Endothelial cell of umbilical vein (primary cell): ENCODE measurements around the gene PROB1. TPM values are rescaled to one million over a fixed set of nuclear protein-coding genes. Genes with fewer than 3 reads are reported as not detected.

Source experiments
- BruUV-seq: library from RNA; stranded (reverse); fragments of 400-500 nt; replicated peaks from 2 replicates; lab custom pipeline; 2021; lab: Mats Ljungman, UMichigan
- CTCF ChIA-PET: fragments of 300-600, 350-600 bp; sonication (Branson Sonifier 250); formaldehyde crosslinking; loops from one replicate; lab custom pipeline; 2021; ENCODE audit warnings: antibody characterized with exemption, inconsistent platforms; lab: Charles Lee
- POLR2A ChIA-PET: fragments of 300-600, 350-600 bp; sonication (Branson Sonifier 250); formaldehyde crosslinking; loops from one replicate; lab custom pipeline; 2021; ENCODE audit warnings: antibody characterized with exemption, inconsistent platforms; lab: Charles Lee
- DNase-seq: peaks from one replicate; pipeline ENCODE4 v3.0.0-alpha.2; 2011; ENCODE audit warnings: low read depth, low spot score
- FAIRE-seq: peaks from 2 replicates; lab custom pipeline; 2011; peaks lifted over from hg19 to GRCh38; lab: Jason Lieb, UNC
- H2AFZ ChIP-seq: 2 replicates; pipeline ENCODE4 v1.6.0; 2012; ENCODE audit warnings: low read depth, low read length, control low read depth, inconsistent platforms
- H3K27ac ChIP-seq: 2 replicates; pipeline ENCODE4 v1.5.1; 2011; ENCODE audit warnings: low read depth, mild to moderate bottlenecking, control low read depth, low read length, moderate library complexity; ENCODE audit not compliant: insufficient read depth
- H3K27me3 ChIP-seq, 2 experiments: 2 replicates each; pipeline versions ENCODE4 v1.6.0 to v1.6.1; 2011; ENCODE audit warnings: low read length in 2 of 2, mixed read lengths in 1 of 2; ENCODE audit not compliant: control insufficient read depth in 2 of 2, insufficient read depth in 2 of 2
- H3K36me3 ChIP-seq, 2 experiments: 2 replicates in 1 of 2; 3 replicates in 1 of 2; pipeline ENCODE4 v1.5.1; 2011; ENCODE audit warnings: low read length in 2 of 2, mild to moderate bottlenecking in 1 of 2, moderate library complexity in 1 of 2; ENCODE audit not compliant: control insufficient read depth in 2 of 2, insufficient read depth in 2 of 2; ENCODE audit errors: extremely low read depth in 1 of 2
- H3K4me1 ChIP-seq: 3 replicates; pipeline ENCODE4 v1.5.1; 2011; ENCODE audit warnings: mild to moderate bottlenecking, low read length; ENCODE audit not compliant: control insufficient read depth, insufficient read depth; ENCODE audit errors: extremely low read depth
- H3K4me2 ChIP-seq: 2 replicates; pipeline ENCODE4 v1.6.1; 2011; ENCODE audit warnings: low read length, control low read depth, mixed read lengths; ENCODE audit not compliant: insufficient read depth
- H3K4me3 ChIP-seq, 3 experiments: fragments of 200-600 bp in 1 of 3; sonication (generic), shearing (Covaris generic) in 1 of 3; replicated peaks in 1 of 3; 2 replicates each; pipeline ENCODE4 v1.5.1; 2011 to 2016; ENCODE audit warnings: control low read depth in 3 of 3, low read length in 3 of 3, mild to moderate bottlenecking in 2 of 3, inconsistent platforms in 1 of 3, low read depth in 1 of 3, moderate library complexity in 1 of 3; ENCODE audit not compliant: insufficient read depth in 1 of 3
- H3K79me2 ChIP-seq: 2 replicates; pipeline ENCODE4 v1.6.0; 2012; ENCODE audit warnings: low read length, inconsistent platforms; ENCODE audit not compliant: control insufficient read depth, insufficient read depth
- H3K9ac ChIP-seq: replicated peaks from 2 replicates; pipeline ENCODE3; 2011; ENCODE audit warnings: low read length, control low read depth; ENCODE audit not compliant: insufficient read depth; ENCODE audit errors: extremely low read depth
- H3K9me1 ChIP-seq: replicated peaks from 3 replicates; pipeline ENCODE4 v1.6.0; 2011; ENCODE audit warnings: mild to moderate bottlenecking, low read length; ENCODE audit not compliant: control insufficient read depth, insufficient read depth; ENCODE audit errors: extremely low read depth
- H3K9me3 ChIP-seq: replicated peaks from 2 replicates; pipeline ENCODE4 v1.5.1; 2012; ENCODE audit warnings: low read length, inconsistent platforms; ENCODE audit not compliant: control insufficient read depth, insufficient read depth
- H4K20me1 ChIP-seq: replicated peaks from 2 replicates; pipeline ENCODE3; 2011; ENCODE audit warnings: mild to moderate bottlenecking, low read length; ENCODE audit not compliant: control insufficient read depth, insufficient read depth; ENCODE audit errors: extremely low read depth
- EZH2 ChIP-seq: IDR thresholded peaks from 2 replicates; pipeline ENCODE4 v1.6.1; 2012; ENCODE audit warnings: borderline replicate concordance, low read depth, mild to moderate bottlenecking, moderate library complexity, low read length, inconsistent platforms; ENCODE audit not compliant: severe bottlenecking
- FOS ChIP-seq: IDR thresholded peaks from 2 replicates; pipeline ENCODE4 v1.6.1; 2011; ENCODE audit warnings: mild to moderate bottlenecking, low read length, moderate library complexity, borderline replicate concordance; ENCODE audit not compliant: insufficient read depth
- GATA2 ChIP-seq: IDR thresholded peaks from 2 replicates; pipeline ENCODE4 v1.7.0; 2011; ENCODE audit warnings: low read depth, mild to moderate bottlenecking, moderate library complexity, mixed read lengths, low read length; ENCODE audit not compliant: insufficient read length, insufficient read depth
- JUN ChIP-seq: IDR thresholded peaks from 2 replicates; pipeline ENCODE4 v1.6.1; 2011; ENCODE audit warnings: borderline replicate concordance, low read depth; ENCODE audit not compliant: insufficient read length, insufficient read depth
- MAX ChIP-seq: IDR thresholded peaks from 2 replicates; pipeline ENCODE4 v1.6.1; 2011; ENCODE audit not compliant: insufficient read depth, insufficient read length
- MYC ChIP-seq: IDR thresholded peaks from one replicate; pipeline ENCODE4 v1.6.1; 2011; ENCODE audit warnings: mild to moderate bottlenecking, low read depth, low read length
- POLR2A ChIP-seq: IDR thresholded peaks from 2 replicates; pipeline ENCODE4 v1.6.1; 2012; ENCODE audit warnings: low read depth, mild to moderate bottlenecking, control low read depth, low read length
- POLR2AphosphoS5 ChIP-seq: IDR thresholded peaks from 2 replicates; pipeline ENCODE4 v1.6.1; 2012; ENCODE audit warnings: low read depth, mild to moderate bottlenecking, control low read depth, low read length, moderate library complexity; ENCODE audit not compliant: insufficient read depth
- dilution Hi-C: fragments of 300-500 bp; cut with MboI; formaldehyde crosslinking; loops from one replicate; pipeline ENCODE4 v1.15.0; 2019; ENCODE audit warnings: low sequenced_read_pairs; ENCODE audit not compliant: extremely low pct_ligation_motif_present
- intact Hi-C: fragments of 100-400 bp; cut with micrococcal nuclease; formaldehyde crosslinking; loops from one replicate; pipeline ENCODE4 v1.10.0; 2022
- polyA plus RNA-seq, 4 experiments: library from polyadenylated mRNA; depleted of rRNA in 3 of 4; stranded (reverse) in 3 of 4; unstranded in 1 of 4; fragments of >200 nt; gene quantifications; 2 replicates each; pipeline versions ENCODE4 v1.2.1 to v1.2.3, GENCODE V29; 2011 to 2012; ENCODE audit warnings: missing spikeins in 1 of 4
- total RNA-seq: library from RNA; stranded (reverse); gene quantifications from 2 replicates; pipeline ENCODE4 v1.2.3, GENCODE V29; 2021
- TF ChIP-seq, protein P1 (sequence below), 2 donors: IDR thresholded peaks; 1 replicate in 1 of 2; 2 replicates in 1 of 2; pipeline ENCODE4 v1.5.1; 2011; ENCODE audit warnings: low read length in 2 of 2, mild to moderate bottlenecking in 2 of 2, moderate library complexity in 2 of 2, control low read depth in 1 of 2, inconsistent platforms in 1 of 2, low read depth in 1 of 2; ENCODE audit not compliant: insufficient read depth in 1 of 2; ENCODE audit errors: extremely low read depth in 1 of 2

Gene PROB1
- total and polyA plus RNA-seq, 2 donors (not counting 3 experiments of a cell fraction or from before 2014, with no cell fraction given): 0.47 to 1.9 TPM

- TF ChIP-seq JUN (no peak), FOS (no peak), MYC (no peak), POLR2AphosphoS5 (no peak), POLR2A (no peak), GATA2 (no peak), EZH2 (no peak), MAX (no peak)
- TF ChIP-seq, protein P1, sequence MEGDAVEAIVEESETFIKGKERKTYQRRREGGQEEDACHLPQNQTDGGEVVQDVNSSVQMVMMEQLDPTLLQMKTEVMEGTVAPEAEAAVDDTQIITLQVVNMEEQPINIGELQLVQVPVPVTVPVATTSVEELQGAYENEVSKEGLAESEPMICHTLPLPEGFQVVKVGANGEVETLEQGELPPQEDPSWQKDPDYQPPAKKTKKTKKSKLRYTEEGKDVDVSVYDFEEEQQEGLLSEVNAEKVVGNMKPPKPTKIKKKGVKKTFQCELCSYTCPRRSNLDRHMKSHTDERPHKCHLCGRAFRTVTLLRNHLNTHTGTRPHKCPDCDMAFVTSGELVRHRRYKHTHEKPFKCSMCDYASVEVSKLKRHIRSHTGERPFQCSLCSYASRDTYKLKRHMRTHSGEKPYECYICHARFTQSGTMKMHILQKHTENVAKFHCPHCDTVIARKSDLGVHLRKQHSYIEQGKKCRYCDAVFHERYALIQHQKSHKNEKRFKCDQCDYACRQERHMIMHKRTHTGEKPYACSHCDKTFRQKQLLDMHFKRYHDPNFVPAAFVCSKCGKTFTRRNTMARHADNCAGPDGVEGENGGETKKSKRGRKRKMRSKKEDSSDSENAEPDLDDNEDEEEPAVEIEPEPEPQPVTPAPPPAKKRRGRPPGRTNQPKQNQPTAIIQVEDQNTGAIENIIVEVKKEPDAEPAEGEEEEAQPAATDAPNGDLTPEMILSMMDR (IDR thresholded peaks at IDR 0.05; ENCODE audit: extremely low read depth in 1 of 2, insufficient read depth in 1 of 2, low read depth in 1 of 2, low read length in 2 of 2): no peak
- dilution Hi-C loops: loop anchor here (10.0 kb wide), 1 partner anchor 108 kb away; no protein-coding TSS in a partner anchor
- CTCF ChIA-PET: interaction anchor here (0.7 to 9.0 kb wide), 3 partner anchors 11 to 102 kb away, joined by 3 to 191 read pairs (median 6); no protein-coding TSS in a partner anchor
These were observed 22.3 kb upstream of the PROB1 start for GRCh38 chr5:139417214-139417613.

More at GRCh38 chr5:139417214-139417613, 22.3 kb upstream of the PROB1 start:
- Histone ChIP-seq H3K36me3 (peaks cover 12% of the 10 kb centered on the region in 2 experiments), H3K9me1 (no peaks in the 10 kb centered on the region), H3K27me3 (no peaks in the 10 kb centered on the region), H3K4me2 (no peak overlapping the region), H3K79me2 (no peaks in the 10 kb centered on the region), H3K9ac (no peak overlapping the region), H4K20me1 (no peaks in the 10 kb centered on the region), H3K9me3 (no peaks in the 10 kb centered on the region), H3K4me3 (no peak overlapping the region), H2AFZ (no peak overlapping the region), H3K4me1 (peaks cover 25% of the 10 kb centered on the region), H3K27ac (no peak overlapping the region)
- intact Hi-C loops: no loop called here
- POLR2A ChIA-PET: no interaction called here
- FAIRE-seq (peak; percentile 62), DNase-seq (peak; percentile 26)
- no TSS peak for BruUV-seq
